DMS53 (cell line): ENCODE measurements around the gene CCL19.
"Not testable (repeated sequence)": the region's sequence is repeated elsewhere in the genome, so short reads cannot be mapped to it uniquely, and the experiment has no call there.

Experiments
- DNase-seq: peaks from one replicate; lab custom pipeline; 2025; lab: John Stamatoyannopoulos, UW

The CCL19 gene

DNA sequence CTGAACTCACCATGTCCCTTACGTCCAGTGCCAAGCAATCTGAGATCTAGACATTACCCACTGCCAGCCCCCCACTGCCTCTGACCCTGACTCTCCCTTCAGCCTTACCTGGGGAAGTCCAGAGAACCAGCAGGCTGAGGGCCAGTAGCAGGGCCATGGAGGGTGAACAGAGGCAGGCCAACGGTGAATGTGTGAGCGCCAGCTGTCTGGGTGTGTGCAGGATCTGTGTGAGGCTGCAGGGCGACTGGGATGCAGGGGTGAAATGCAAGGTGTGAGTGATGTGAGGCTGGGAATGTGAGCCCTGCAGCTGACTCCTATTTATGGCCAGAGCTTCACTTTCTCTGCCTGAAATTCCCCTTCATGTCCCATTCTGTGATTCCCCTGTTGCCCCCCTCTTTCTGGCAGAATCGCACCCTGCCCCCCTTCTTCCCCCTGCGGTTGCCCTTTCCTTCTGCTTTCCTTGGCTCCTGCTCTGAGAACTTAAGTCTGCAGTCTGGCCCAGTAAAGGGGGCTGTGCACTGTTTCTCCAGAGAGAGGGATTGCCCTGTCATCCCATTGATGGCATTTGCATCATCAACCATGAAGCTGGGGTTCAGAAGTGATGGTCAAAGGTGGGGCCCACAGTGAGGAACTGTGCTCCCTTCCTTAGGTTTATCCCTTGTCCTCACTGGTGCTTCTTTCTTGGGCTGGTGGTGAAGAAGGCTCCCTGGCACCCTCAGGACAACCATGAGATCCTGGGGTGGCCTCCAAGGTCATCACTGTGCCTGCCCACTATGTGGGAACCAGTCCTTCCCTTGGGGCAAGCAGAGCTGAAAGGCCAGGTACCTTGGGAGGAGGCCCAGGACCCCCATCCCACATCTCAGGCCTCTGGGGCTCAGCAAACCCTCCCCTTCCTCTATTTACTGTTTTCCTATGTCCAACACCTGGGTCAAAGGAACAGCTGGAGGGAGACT, at the start of gene CCL19:
CCL19 (minus strand) TSS at position 294 of the 953 bp plus-strand sequence; CDS start at position 157, 137 bp downstream.
- DNase-seq, result no peak

DNA sequence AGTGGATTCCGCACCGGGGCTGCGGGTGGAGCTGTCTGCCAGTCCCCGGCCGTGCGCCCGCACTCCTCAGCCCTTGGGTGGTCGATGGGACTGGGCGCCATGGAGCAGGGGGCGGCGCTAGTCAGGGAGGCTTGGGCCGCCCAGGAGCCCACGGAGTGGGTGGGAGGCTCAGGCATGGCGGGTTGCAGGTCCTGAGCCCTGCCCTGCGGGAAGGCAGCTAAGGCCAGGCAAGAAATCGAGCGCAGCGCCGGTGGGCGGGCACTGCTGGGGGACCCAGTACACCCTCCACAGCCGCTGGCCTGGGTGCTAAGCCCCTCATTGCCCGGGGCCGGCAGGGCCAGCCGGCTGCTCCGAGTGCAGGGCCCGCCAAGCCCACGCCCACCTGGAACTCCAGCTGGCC, 49.1 kb upstream of the CCL19 start:
- DNase-seq, result not testable (repeated sequence)

DNA sequence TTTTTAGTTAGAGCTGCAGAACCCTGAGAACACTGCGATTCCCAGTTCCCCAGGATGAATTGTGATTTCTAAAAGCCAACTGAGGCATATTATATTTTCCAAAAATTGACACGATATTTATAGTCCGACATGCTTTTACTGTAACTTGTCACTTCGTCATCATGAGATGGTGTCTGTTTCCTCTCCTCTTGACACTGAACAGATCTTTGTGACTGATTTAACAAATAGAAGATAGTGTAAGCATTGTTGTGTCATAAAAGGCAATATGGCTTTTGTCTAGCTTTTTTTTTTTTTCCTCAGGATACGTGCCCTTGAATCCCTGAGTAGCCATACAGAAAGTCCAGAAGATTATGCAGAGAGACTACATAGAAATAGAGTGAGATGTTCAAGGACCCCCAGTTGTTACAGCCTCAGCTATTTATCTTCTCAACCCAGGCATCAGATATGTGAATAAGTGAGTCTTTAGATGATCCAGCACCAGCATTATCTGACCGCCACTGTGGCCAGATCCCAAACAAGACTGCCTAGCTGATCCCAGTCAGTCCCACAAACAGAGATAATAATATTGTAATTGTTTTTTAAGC, 46.7 kb upstream of the CCL19 start:
- DNase-seq, result no peak

DNA sequence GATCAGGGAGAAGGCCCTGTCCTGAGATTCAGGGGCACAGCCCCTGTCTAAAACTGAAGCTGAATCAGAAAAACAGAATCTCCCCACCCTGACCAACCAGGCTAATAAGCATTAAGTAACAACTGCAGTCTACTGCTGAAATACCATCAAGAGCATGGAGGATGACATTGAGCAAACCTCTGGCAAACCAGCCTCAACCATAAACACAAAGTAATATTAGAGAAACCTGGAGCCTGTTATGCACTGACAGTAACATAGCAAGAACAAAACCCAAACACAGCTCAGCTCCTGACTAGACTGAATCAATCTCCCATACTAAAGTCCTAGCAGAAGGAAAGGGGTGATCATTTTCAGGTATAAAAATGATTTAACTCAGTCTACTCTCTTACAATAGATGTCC, 43.6 kb upstream of the CCL19 start:
- no peak for DNase-seq

DNA sequence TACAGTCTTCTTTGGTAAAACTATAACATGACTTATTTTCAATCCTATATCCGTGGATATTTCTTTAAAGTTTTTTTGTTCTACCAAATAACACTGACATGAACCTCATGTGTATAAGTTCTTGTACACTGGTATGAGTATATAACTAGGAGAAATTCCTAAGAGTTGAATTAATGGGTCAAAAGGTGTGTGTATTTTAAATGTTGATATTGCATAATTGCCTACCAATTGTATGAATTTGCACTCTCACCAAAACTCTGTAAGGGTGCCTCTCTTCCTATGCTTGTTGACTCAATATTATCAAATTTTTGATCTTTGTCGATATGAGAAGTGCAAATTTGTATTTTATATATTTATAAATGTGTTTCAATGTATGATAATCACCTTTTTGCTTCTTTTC, 41.8 kb upstream of the CCL19 start:
- DNase-seq, result no peak

DNA sequence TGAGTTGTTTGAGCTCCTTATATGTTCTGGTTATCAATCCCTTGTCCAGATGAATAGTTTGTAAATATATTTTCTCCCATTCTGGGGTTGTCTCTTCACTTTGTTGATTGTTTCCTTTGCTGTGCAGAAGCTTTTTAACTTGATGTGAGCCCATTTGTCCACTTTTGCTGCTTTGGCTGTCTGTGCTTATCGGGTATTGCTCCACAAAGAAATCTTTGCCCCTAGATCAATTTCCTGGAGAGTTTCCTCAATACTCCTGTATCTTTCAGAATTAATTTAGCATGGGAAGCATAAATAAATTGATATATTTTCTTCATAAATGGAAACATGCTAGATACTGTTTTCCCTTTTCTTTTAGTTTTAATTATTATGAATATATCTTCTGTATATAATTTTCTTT, 41.4 kb upstream of the CCL19 start:
- no peak for DNase-seq

DNA sequence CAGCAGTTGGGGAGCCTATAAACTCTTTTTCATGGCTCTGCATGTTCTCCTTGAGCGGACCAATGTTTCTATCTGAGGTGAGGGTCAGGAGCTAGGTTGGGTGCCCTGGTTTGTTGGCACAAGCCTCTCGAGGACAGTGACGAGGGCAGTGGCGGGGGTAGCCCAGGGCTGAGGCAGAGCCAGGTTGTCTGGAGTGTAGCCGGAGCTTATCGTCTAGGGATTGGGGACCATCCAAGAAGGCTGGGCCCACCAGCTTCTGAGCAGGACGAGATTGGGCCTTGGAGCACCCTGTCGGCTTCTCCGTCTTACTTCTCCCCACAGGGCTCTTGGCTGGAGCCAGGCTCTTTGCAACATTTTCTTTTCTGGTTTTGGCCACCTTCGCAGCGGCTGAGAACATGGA, 32.1 kb upstream of the CCL19 start:
- DNase-seq, result no peak

DNA sequence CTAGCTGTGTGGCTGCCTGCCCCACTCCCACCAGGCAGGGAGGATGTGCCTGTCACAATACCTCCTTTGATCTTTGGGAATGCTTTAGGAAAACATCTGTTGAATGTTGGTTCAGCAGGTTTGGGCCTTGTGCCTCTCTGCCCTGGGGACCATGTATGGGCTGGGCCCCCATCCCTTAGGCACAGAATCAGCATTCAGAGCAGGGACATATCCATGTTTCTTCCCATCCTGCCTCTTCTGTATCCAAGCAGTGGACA, 28.6 kb upstream of the CCL19 start:
- DNase-seq, result not testable (repeated sequence)

DNA sequence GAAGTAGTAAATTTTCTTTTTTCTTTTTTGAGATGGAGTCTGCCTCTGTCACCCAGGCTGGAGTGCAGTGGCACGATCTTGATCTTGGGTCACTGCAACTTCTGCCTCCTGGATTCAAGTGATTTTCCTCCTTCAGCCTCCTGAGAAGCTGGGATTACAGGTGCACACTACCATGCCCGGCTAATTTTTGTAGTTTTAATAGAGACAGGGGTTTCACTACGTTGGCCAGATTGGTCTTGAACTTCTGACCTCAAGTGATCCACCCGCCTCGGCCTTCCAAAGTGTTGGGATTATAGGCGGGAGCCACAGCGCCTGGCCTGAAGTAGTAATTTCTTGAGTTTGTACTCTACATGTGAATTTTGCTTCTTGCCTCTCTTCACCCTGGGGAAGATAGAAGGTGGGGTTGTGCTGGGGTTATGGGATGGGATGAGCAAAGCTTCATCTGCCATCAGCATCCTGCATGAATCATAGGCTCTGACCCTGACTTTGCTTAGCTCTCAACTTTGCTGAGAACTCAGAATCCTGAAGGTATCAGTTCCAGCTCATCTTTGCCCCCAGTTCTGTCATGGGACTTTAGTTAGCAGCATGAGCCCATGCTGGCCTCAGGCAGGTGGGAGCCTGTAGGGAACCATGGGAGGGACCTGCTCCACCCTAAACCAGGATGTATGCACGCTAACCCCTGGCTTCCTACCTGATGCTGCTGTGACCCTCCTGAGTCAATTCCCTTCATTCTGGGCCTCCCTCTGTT, 28.1 kb upstream of the CCL19 start:
- no peak for DNase-seq

DNA sequence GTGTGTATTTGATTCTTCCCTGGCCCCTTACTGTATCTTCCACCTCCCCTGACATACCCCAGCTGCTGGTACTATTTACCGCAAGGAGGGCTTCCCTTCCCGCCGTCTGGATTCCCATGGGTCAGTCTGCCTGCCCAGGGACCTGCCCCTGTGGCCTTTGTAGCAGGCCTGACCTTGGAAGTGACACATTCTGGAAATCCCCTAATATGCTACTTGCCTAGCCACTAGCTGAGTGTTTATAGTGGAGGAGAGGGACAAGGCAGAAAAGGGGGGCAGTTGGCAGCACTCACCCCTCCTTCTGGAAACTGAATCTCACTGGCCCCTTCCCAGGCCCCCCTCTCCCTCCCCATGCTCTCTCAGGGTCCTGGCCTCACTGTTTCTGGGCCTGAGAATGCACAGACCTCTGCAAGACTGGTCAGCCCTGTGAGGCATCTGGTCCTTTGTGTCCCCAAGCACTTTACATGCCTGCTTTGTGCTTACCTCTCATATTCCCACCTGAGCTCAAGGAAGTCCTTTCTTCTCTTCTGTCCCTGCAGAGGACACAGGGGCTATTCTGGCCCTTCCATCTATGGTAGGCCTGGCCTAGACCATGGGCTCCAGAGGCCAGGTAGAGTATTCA, 27.0 kb upstream of the CCL19 start:
- DNase-seq, result peak; percentile 29

DNA sequence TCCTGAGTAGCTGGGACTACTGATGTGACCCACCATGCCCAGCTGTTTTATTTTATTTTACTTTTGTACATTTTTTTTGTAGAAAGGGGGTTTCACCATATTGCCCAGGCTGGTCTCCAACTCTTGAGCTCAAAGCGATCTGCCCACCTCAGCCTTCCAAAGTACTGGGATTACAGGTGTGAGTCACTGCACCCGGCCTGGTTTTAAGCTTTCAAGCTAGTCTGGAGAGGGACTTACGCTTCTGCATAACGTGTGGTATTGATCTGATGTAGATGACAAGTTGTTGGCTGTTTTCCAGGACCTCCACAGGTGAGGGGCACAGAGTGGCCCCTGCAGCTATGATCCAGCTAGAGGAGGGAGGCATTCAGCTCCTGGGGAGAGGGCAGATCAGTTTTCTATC, 25.6 kb upstream of the CCL19 start:
- no peak for DNase-seq

DNA sequence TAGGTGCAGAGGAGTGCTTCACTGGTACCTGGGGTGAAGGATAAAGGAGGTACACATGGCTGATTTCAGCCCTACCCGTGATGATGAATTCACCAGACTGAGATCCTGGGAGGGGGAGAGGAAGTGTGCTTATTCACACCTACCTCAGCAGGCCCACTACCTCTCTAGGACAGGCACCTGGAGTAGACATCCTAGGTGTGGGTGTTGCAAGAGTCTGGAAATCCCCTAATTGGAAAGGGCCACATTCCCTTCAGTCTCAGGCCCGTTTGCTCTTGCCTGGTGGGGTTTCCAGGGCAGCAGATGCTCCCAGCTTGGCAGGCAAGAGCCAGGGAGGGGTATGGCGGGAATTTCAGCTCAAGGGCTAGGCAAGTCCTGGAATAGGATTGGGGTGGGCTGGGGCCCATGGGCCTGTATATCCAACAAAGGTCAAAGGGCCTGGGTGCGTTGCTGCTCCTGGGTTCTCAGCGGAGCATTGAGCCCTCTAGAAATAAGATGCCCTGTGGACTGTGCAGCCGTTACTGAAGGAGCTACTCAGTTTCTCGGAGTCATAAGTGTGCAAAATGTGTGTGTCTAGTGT, 24.7 kb upstream of the CCL19 start:
- DNase-seq, result peak; percentile 8

DNA sequence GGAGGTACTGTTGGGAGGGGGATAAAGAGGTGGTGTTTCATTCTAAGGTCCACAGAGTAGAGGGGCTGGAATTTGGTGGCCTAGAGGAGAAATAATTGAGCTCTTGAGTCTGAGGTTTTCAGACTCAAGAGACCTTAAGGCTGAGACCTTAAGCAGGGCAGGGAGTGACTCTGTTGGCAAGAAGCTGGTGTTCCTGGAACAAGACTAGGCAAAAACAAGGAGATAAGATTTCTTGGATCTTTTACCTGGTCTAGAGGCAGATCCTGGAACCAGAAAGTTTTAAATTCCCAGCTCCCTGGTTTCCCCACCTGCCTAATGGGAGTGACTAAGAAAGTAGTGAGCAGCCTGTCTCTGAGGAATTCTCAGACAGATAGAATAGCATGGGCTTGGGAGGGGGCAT, 22.9 kb upstream of the CCL19 start:
- no peak for DNase-seq

DNA sequence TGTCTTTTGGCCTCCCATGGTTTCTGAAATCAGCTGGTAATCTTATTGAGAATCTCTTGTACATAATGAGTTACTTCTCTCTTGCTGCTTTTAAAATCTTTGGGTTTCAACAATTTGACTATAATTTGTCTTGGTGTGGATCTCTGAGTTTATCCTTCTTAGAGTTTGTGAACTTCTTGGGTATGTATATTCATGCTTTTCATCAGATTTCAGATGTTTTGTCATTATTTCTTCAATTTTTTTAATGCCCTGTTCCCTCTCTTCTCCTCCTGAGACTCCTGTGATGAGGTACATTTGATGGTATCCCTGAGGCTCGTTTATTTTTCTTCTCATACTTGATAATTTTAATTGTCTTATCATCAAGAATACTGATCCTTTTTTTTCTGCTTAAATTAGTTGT, 21.1 kb upstream of the CCL19 start:
- no peak for DNase-seq

DNA sequence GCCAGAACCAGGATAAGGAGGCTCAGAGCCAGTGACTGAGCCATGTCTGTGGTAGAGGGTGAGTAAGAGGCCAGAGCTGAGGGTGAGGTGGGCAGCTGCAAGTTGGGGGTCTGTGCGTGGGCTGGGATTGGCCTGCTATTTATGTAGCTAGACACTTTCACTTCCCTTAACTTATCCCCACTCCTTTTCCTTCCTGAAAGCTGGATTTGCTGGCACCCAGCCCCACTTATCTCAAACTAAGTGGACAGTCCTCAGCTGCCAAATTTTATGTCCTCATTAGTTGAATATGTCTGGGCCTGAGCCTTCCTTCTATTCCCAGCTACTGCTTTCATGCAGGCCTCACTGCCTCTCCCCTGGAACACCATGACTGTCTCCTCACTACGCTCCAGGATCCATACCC, 18.9 kb upstream of the CCL19 start, which contains the start of gene CCL21:
CCL21 (minus strand) TSS at position 114 of the 400 bp plus-strand sequence; CDS start at position 44, 70 bp downstream.
- DNase-seq, result no peak

DNA sequence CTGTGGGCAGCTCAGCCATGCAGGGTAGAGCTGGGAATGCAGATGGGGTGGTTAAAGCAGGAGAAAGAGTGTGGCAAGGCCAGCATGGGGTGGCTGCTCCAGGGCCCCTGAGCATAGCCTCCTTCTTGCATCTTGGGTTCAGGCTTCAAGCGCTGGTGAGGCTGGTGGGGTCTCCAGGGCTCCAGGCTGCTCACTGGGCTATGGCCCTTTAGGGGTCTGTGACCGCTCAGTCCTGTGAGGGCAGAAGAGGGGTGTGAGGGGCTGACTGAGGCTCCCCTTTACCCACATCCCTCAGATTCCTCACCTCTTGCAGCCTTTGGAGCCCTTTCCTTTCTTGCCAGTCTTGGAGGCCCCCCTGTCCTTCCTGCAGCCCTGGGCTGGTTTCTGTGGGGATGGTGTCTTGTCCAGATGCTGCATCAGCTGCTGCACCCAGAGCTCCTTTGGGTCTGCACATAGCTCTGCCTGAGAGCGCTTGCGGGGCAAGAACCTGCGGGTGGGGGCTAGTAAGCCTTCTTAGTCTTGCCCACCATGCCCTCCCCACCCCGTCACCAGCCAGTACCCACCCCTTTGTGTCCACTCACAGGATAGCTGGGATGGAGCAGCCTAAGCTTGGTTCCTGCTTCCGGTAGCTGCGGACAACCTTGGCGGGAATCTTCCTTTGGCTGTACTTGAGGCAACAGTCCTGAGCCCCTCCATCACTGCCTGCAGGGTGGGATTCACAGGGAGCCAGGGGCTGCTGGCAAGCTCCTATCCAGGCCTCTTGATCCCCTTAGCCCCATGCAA, 18.3 kb upstream of the CCL19 start:
- no peak for DNase-seq

DNA sequence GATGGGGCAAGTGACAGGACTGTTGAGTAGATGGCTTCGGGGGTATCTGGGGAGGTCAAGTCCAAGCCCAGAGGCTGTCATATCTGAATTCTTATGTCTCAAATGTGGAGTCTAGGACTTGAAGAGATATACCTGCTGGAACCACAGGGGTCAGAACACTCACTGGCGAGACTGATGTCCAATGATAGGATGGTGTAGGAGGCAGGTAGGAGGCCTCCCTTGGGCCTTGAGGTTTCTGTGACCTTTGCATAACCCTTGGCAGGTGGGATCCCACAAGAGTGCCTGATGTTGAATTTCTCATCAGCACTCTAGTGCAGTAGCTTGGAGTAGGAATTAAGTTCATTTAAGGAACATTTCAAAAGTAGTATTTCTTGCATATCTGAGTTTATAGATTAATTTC, 16.1 kb upstream of the CCL19 start:
- no peak for DNase-seq

DNA sequence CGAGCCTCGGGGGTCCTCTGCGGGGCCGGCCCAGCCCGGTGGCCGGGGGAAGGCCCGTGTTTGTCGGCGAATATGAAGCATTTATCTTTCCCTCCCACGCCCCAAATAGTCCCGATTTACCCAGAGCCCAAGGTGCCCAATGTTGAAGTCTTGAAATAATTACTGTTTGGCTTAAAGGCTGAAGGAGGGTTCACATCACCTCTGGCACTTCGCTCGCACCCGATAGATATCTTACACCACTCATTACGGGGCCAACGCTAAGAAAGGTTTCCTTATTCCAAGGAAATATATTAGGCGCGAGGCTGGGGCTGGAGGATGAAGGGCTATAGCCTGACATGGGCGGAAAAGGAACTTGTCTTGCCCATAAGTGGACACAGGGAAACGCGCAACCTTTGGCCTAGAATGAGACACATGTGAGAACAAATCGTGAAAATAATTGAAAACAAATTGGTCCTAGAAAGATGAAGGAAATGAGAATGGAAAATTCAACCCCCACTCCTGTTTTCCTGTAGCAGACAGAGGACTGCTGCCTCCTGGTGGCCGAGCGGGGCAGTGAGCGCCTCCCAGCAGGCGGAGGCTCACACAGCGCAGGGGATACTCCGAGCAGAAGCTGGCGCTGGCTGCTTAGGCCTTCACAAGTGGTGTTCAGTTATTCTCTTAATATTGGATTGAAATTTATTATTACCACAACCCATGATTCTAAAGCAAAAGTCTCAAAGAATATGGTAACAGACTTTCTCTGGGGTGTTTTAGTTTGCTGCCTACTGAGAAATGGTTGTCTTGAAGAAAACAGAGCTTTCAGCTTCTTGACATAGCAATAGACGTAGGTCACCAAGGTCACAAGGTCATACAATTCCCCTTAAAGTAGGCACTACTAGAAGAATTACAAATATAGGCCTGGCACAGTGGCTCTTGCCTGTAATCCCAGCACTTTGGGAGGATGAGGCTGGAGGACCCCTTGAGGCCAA, 11.0 kb upstream of the CCL19 start:
- peak; percentile 82 for DNase-seq

DNA sequence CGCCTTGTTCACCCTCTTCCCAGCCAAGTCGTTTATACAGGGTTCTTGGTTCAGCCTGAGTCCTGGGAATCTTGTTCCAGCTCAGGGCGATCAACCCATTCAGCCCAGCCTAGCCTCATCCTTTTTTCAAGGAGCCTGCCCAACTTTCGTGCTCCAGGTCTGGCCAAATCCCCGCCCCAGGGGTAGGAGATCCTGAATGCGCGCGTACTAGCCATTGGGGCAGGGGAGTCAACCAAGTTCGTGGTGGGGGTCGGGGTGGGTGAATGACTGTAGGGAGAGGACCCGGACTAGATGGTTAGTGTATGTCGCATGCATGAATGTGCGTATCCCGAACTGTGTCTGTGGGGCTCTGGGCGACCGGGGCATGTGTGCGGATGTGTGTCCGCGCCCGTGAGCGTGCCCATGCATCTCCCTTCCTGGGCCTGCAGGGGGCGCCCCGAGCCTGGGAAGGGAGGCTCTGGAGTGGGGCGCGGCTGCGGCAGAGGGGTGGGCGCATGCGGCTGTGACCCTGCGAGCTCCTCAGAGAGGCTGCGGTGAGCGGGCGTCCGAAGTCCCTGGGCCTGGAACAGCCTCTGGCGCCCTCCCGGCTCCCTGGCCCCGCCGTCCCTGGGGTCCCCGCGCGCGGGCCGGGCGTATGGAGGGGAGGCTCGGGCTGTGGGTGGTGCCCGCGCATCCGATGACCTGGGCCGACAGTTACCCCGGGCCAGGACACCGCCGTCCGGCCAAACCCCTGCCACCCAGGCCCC, 10.1 kb upstream of the CCL19 start:
- peak; percentile 78 for DNase-seq
